ENCODE results near the gene GATAD2B.

Gene GATAD2B

GRCh38 chr1:153803470-153804056 is 119.2 kb downstream of the GATAD2B start:
- H3K36me3 ChIP-seq (replicated peaks) = peaks cover 6% of the 10 kb centered on the region; the same call in 1 of the 2 replicates
- H3K27me3 ChIP-seq (ENCODE audit: low read depth) = no peaks in the 10 kb centered on the region
- in situ Hi-C loops (cut with MboI; ENCODE audit: low sequenced_read_pairs) = no loop called here
- no peak overlapping the region for H3K4me3 ChIP-seq
- no peak for DNase-seq (ENCODE audit: low spot score in 2 of 2)
- no peaks in the 10 kb centered on the region for H3K4me1 ChIP-seq
- H3K9me3 ChIP-seq = no peaks in the 10 kb centered on the region

DNA sequence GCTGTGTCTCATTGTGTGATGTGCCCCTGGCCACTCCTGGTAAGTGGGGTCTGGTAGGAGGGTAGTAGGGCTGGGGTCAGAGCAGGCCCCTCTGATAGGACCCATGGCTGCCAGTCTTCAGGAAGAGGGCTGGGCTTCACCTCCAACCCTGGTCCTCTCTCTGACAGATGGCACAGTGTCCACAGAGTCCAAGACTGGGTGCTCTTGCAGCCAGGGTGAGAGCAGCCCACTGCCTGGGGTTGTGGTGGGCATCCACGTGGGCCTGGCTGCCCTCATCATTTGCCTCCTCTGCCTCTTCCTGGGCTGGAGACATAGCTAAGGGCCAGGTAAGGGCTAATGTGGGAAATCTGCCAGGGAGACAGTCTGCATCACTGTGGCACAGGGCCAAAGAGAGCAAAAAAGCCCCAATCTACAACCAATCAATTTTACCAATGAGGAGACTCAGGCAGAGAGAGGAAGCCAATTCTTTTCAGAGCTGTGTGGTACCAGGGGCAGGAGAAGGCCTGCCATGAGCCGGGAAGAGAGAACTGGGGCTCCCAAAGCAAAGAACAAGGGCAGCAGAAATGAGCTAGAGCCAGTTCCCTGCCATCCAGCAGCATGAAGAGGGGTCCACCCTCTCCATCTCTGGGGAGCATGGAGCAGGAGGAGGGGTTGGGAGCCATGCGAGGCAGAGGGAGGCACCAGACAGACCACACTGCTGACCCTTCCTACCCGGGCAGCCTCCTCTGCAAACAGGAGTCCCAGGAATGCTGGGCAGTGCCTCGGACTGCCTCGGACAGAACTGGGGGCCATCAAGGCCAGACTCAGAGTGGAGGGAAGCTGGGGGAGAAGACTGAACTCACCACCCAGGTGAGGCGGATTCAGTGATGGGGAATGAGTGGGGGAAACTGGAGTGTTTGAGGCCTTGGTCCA is 120.7 kb downstream of the GATAD2B start:
- H3K9me3 ChIP-seq = no peaks in the 10 kb centered on the region
- no peaks in the 10 kb centered on the region for H3K4me1 ChIP-seq
- H3K36me3 ChIP-seq (replicated peaks) = peaks cover 3% of the 10 kb centered on the region; the same call in 1 of the 2 replicates
- in situ Hi-C loops (cut with MboI; ENCODE audit: low sequenced_read_pairs) = no loop called here
- no peaks in the 10 kb centered on the region for H3K27me3 ChIP-seq (ENCODE audit: low read depth)
- H3K4me3 ChIP-seq = no peak overlapping the region
- DNase-seq (ENCODE audit: low spot score in 2 of 2) = no peak

DNA sequence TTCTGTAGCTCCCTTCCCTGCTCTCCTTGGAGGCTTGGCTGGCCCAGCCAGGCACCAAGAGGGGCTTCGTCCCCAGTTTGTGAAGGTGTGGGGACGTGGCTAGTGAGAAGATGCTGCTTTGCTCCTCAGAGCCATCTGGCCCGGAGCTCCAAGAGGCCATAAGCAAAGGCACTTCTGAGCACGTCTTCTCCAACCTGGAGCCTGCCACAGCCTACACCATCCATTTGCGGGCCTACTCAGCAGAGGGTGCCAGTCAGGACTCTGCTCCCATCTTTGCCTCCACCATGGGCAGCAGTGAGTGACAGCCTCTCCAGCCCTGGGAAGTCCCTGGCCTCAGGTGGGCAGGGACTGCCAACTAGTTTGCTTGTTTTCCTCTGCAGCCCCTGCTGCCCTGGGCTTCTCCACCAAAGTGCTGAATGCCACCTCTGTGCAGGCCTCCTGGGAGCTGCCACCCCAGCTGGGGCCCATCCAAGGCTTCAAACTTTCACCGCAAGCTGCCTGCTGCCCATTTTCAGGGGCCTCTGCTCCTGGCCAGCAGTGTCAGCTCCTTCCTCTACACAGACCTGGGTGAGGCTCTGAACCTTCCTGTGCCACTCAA is 121.6 kb downstream of the GATAD2B start:
- DNase-seq (ENCODE audit: low spot score in 2 of 2) = no peak
- in situ Hi-C loops (cut with MboI; ENCODE audit: low sequenced_read_pairs) = no loop called here
- H3K9me3 ChIP-seq = no peaks in the 10 kb centered on the region
- peaks cover 3% of the 10 kb centered on the region; the same call in 1 of the 2 replicates for H3K36me3 ChIP-seq (replicated peaks)
- H3K4me1 ChIP-seq = no peaks in the 10 kb centered on the region
- H3K27me3 ChIP-seq (ENCODE audit: low read depth) = no peaks in the 10 kb centered on the region
- no peak overlapping the region for H3K4me3 ChIP-seq

DNA sequence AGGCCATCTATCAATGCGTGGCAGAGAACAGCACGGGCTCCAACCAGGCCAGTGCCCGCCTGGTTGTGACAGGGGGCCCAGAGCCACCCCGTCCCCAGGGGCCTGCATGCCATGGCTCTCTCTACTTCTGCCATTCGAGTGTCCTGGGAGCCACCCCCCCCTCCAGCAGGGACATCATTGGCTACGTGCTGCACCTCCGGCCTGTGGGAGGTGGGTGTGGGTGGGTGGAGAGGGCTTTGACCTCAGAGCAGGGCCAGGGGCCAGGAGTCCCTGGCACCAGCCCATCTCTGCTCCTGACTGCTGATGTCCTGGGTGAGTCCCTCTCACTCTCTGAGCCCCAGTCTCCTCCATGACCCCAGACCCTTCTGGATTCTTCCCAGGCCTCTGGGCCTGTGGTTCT is 122.3 kb downstream of the GATAD2B start:
- no peaks in the 10 kb centered on the region for H3K9me3 ChIP-seq
- in situ Hi-C loops (cut with MboI; ENCODE audit: low sequenced_read_pairs) = no loop called here
- H3K27me3 ChIP-seq (ENCODE audit: low read depth) = no peaks in the 10 kb centered on the region
- H3K4me3 ChIP-seq = no peak overlapping the region
- peaks cover 3% of the 10 kb centered on the region; the same call in 1 of the 2 replicates for H3K36me3 ChIP-seq (replicated peaks)
- H3K4me1 ChIP-seq = no peaks in the 10 kb centered on the region
- no peak for DNase-seq (ENCODE audit: low spot score in 2 of 2)

GRCh38 chr1:153799566-153800465 is 123.0 kb downstream of the GATAD2B start:
- no peaks in the 10 kb centered on the region for H3K4me1 ChIP-seq
- H3K27me3 ChIP-seq (ENCODE audit: low read depth) = no peaks in the 10 kb centered on the region
- no peak overlapping the region for H3K4me3 ChIP-seq
- peaks cover 3% of the 10 kb centered on the region; the same call in 1 of the 2 replicates for H3K36me3 ChIP-seq (replicated peaks)
- H3K9me3 ChIP-seq = no peaks in the 10 kb centered on the region
- in situ Hi-C loops (cut with MboI; ENCODE audit: low sequenced_read_pairs) = loop anchor here (25.0 kb wide), 1 partner anchor 187 kb away; the partner anchor contains the start of genes JTB, RAB13 and RPS27
- DNase-seq (ENCODE audit: low spot score in 2 of 2) = no peak

DNA sequence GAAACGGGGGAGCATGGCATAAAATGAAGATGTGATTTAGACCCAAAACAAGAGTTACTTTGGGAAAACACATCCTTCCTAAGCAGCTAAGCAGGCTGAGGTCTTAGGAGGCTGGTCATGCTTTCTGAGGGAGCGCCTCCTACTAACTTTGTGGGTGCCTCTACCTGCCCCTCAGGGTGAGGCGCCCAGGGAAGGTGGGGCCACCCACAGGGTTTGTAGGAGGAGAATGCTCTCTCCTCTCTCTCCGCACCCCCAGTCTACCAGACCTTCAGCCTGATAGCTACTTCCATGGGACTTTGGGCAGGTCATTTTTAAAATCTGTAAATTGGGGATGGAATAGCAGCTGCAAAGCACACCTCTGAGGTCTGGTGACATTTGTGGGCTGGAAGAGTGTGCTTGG is 123.8 kb downstream of the GATAD2B start:
- H3K27me3 ChIP-seq (ENCODE audit: low read depth) = no peaks in the 10 kb centered on the region
- in situ Hi-C loops (cut with MboI; ENCODE audit: low sequenced_read_pairs) = loop anchor here (25.0 kb wide), 1 partner anchor 188 kb away; the partner anchor contains the start of genes JTB, RAB13 and RPS27
- peaks cover under 1% of the 10 kb centered on the region; the same call in 1 of the 2 replicates for H3K36me3 ChIP-seq (replicated peaks)
- H3K4me3 ChIP-seq = no peak overlapping the region
- no peaks in the 10 kb centered on the region for H3K4me1 ChIP-seq
- no peaks in the 10 kb centered on the region for H3K9me3 ChIP-seq
- no peak for DNase-seq (ENCODE audit: low spot score in 2 of 2)

- Histone ChIP-seq H3K9me3 (no peaks in the 10 kb centered on the region), H3K36me3 (replicated peaks) (no peaks in the 10 kb centered on the region), H3K27me3 (ENCODE audit: low read depth) (no peaks in the 10 kb centered on the region), H3K4me1 (no peaks in the 10 kb centered on the region), H3K4me3 (no peak overlapping the region)
- in situ Hi-C loops (cut with MboI; ENCODE audit: low sequenced_read_pairs) = loop anchor here (25.0 kb wide), 1 partner anchor 189 kb away; the partner anchor contains the start of genes JTB, RAB13 and RPS27
- no peak for DNase-seq (ENCODE audit: low spot score in 2 of 2)
Measured at GRCh38 chr1:153798468-153798780, 124.3 kb downstream of the GATAD2B start.

DNA sequence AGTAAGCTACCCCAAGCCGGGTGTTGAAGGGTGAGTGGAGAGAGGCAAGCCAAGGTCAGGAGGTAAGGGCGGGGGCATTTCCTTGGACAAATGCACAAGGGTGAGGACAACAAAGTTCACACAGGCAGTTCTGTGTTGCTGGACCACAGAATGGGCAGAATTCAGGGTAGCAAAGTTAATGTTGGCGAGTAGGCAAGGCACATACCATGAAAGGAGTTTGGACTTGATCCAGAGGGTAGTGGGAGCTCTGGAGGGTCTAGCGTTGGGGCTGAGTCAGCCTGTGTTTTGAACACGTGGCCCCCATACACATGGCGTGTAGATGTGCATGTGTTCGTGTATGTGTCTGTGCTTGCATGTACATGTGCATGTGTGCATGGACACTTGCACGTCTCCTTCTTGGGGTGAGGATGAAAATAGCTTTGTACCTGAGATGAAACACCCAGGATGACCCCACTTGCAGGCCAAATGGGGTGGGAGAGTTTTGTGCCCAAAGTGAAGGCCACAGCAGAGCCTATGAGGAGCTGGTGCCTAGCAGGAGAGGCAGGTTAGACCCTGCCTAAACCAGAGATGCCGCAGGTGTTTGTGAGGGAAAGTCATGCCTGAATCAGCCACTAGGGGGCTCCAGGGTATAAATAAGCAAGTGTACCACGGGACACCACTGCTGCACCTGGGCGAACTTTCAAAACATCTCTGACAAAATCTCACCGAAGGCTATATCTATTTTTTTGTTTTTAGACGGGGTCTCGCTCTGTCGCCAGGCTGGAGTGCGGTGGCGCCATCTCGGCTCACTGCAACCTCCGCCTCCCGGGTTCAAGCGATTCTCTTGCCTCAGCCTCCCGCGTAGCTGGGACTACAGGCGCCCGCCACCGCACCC is 125.7 kb downstream of the GATAD2B start:
- Histone ChIP-seq H3K36me3 (replicated peaks) (no peaks in the 10 kb centered on the region), H3K4me3 (no peak overlapping the region), H3K4me1 (no peaks in the 10 kb centered on the region), H3K27me3 (ENCODE audit: low read depth) (no peaks in the 10 kb centered on the region), H3K9me3 (no peaks in the 10 kb centered on the region)
- in situ Hi-C loops (cut with MboI; ENCODE audit: low sequenced_read_pairs) = loop anchor here (25.0 kb wide), 1 partner anchor 190 kb away; the partner anchor contains the start of genes JTB, RAB13 and RPS27
- peak; percentile 60 to 90 for DNase-seq (ENCODE audit: low spot score in 2 of 2)

- H3K27me3 ChIP-seq (ENCODE audit: low read depth) = no peaks in the 10 kb centered on the region
- no peak overlapping the region for H3K4me3 ChIP-seq
- no peaks in the 10 kb centered on the region for H3K36me3 ChIP-seq (replicated peaks)
- H3K9me3 ChIP-seq = no peaks in the 10 kb centered on the region
- DNase-seq (ENCODE audit: low spot score in 2 of 2) = no peak
- in situ Hi-C loops (cut with MboI; ENCODE audit: low sequenced_read_pairs) = loop anchor here (25.0 kb wide), 1 partner anchor 191 kb away; the partner anchor contains the start of genes JTB, RAB13 and RPS27
- H3K4me1 ChIP-seq = no peaks in the 10 kb centered on the region
Measured at GRCh38 chr1:153795934-153796785, 126.6 kb downstream of the GATAD2B start.

DNA sequence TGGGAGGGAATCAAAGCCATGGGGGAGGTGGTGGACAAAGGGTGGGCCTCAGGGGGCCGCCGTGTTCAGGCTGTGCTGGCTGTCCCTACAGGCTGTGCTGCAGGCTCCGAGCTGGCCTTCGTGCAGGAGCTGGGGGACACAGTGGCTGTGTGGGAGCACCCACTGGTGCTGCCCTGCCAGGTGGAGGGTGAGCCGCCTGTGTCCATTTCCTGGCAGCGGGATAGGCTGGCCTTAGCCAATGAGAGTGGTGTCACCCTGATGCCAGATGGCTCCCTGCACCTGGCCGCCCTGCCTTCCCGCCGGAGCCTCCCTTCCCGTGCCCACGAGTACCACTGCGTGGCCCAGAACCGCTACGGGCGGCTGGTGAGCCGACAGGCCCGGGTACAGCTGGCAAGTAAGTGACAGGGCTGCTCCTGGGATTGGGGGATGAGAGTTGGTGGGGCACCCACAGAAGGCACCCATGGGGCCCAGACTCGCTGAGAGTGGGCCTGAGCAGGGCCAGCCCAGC is 127.4 kb downstream of the GATAD2B start:
- H3K36me3 ChIP-seq (replicated peaks) = no peaks in the 10 kb centered on the region
- no peaks in the 10 kb centered on the region for H3K27me3 ChIP-seq (ENCODE audit: low read depth)
- H3K4me3 ChIP-seq = no peak overlapping the region
- in situ Hi-C loops (cut with MboI; ENCODE audit: low sequenced_read_pairs) = loop anchor here (25.0 kb wide), 1 partner anchor 192 kb away; the partner anchor contains the start of genes JTB, RAB13 and RPS27
- no peaks in the 10 kb centered on the region; the same call in 1 of the 2 replicates for H3K4me1 ChIP-seq
- DNase-seq (ENCODE audit: low spot score in 2 of 2) = no peak
- H3K9me3 ChIP-seq = no peaks in the 10 kb centered on the region

DNA sequence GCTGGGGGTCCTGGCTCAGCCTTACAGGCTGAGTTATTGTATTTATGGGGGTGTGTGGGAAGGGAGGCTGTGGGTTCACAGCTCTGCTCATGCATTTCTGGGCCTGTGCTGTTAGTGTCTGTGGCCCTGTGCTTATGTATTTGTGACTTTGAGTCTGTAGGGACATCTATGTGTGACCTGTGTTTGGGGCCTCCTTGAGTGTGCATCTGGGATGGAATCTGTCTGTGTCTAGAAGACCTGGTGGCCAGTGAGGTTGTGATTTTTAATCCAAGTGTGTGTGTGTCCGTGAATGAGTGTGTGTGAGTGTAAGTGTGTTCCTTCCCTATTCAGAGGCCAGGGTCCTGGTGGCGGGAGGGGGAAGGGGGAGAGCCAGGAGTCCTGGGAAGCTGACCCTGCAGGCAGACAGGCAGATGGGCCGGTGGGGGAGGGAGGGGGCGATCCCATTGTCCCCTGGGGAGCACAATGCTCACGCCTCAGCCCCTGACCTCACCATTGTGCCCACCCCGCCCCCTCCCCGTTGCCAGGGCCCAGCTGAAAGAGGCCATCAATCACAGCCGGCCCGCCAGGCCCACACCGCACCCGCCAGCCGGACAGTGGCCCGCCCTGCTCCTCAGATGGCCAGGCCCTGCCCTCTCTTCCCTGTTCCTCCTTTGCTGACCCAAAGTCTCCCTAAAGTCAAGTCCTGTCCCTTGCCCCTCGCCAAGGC is 128.0 kb downstream of the GATAD2B start:
- no peaks in the 10 kb centered on the region; the same call in 1 of the 2 replicates for H3K4me1 ChIP-seq
- no peak for DNase-seq (ENCODE audit: low spot score in 2 of 2)
- in situ Hi-C loops (cut with MboI; ENCODE audit: low sequenced_read_pairs) = loop anchor here (25.0 kb wide), 1 partner anchor 193 kb away; the partner anchor contains the start of genes JTB, RAB13 and RPS27
- H3K4me3 ChIP-seq = no peak overlapping the region
- no peaks in the 10 kb centered on the region for H3K27me3 ChIP-seq (ENCODE audit: low read depth)
- no peaks in the 10 kb centered on the region for H3K9me3 ChIP-seq
- no peaks in the 10 kb centered on the region for H3K36me3 ChIP-seq (replicated peaks)

All from HAP-1 (cell line).